Kidney epithelial cell (primary cell): ENCODE data around the gene ABCC6. TPM values are rescaled to one million over a fixed set of nuclear protein-coding genes. Genes with fewer than 3 reads are reported as not detected.

Source experiments
- DNase-seq: peaks from one replicate; pipeline ENCODE4 v3.0.0-alpha.2; 2010; ENCODE audit warnings: low read depth
- H3K27me3 ChIP-seq: 2 replicates; pipeline ENCODE4 v1.6.0; 2011; ENCODE audit warnings: low read length; ENCODE audit not compliant: control insufficient read depth, insufficient read depth
- H3K36me3 ChIP-seq: 2 replicates; pipeline ENCODE4 v1.5.1; 2011; ENCODE audit warnings: low read length; ENCODE audit not compliant: control insufficient read depth, insufficient read depth
- H3K4me3 ChIP-seq: 2 replicates; pipeline ENCODE4 v1.5.1; 2011; ENCODE audit warnings: low read depth, mild to moderate bottlenecking, control low read depth, low read length
- CTCF ChIP-seq: IDR thresholded peaks from 2 replicates; pipeline ENCODE4 v1.5.1; 2011; ENCODE audit warnings: mild to moderate bottlenecking, moderate library complexity, low read length, control low read depth, inconsistent platforms; ENCODE audit not compliant: insufficient read depth, poor library complexity, severe bottlenecking
- total RNA-seq: library from RNA; depleted of rRNA; stranded (reverse); fragments of >200 nt; gene quantifications from 2 replicates; pipeline ENCODE4 v1.2.3, GENCODE V29; 2015

The ABCC6 gene
- total RNA-seq, 1 donor from 2014 or later, result 1.5 TPM

GRCh38 chr16:16159662-16160061 is 63.6 kb downstream of the ABCC6 start:
- no peak for TF ChIP-seq CTCF
- Histone ChIP-seq H3K36me3 (no peaks in the 10 kb centered on the region), H3K4me3 (no peak overlapping the region), H3K27me3 (no peaks in the 10 kb centered on the region)
- DNase-seq, result no peak

- no peak for DNase-seq
- Histone ChIP-seq H3K4me3 (no peak overlapping the region), H3K27me3 (no peaks in the 10 kb centered on the region), H3K36me3 (no peaks in the 10 kb centered on the region)
- no peak for TF ChIP-seq CTCF
Observed at GRCh38 chr16:16158741-16159374, 64.4 kb downstream of the ABCC6 start.

GRCh38 chr16:16158082-16158658 is 65.1 kb downstream of the ABCC6 start:
- H3K27me3 ChIP-seq, result no peaks in the 10 kb centered on the region
- H3K36me3 ChIP-seq, result no peaks in the 10 kb centered on the region
- DNase-seq, result no peak
- no peak for TF ChIP-seq CTCF
- H3K4me3 ChIP-seq, result no peak overlapping the region

GRCh38 chr16:16157166-16157565 is 66.1 kb downstream of the ABCC6 start:
- Histone ChIP-seq H3K27me3 (no peaks in the 10 kb centered on the region), H3K36me3 (no peaks in the 10 kb centered on the region), H3K4me3 (no peak overlapping the region)
- TF ChIP-seq CTCF, result no peak
- DNase-seq, result no peak

GRCh38 chr16:16155234-16155633 is 68.1 kb downstream of the ABCC6 start:
- DNase-seq, result no peak
- Histone ChIP-seq H3K4me3 (no peak overlapping the region), H3K36me3 (no peaks in the 10 kb centered on the region), H3K27me3 (no peaks in the 10 kb centered on the region)
- no peak for TF ChIP-seq CTCF
